Measurements from ENCODE around the gene FBH1. TPM values are rescaled to one million over a fixed set of nuclear protein-coding genes. Genes with fewer than 3 reads are reported as not detected.

The FBH1 gene
- total and polyA plus RNA-seq, 10 of the 15 experiments (the other 5 are each of a cell fraction or from before 2014, with no cell fraction given) = 6.1 to 67.6 (median 47.2) TPM

GRCh38 chr10:5958077-5958476, 68.0 kb downstream of the FBH1 start:
- Histone ChIP-seq H3K79me2 (ENCODE audit: control insufficient read depth, insufficient read depth, low read length) (no peaks in the 10 kb centered on the region), H3K4me1 (ENCODE audit: control insufficient read depth, insufficient read depth, low read length) (no peaks in the 10 kb centered on the region), H2AFZ (ENCODE audit: control insufficient read depth, low read depth, low read length) (no peak overlapping the region), H3K36me3 (ENCODE audit: control insufficient read depth in 2 of 2, insufficient read depth in 2 of 2, low read length in 1 of 2) (peaks cover 8 to 16% of the 10 kb centered on the region in 2 experiments), H3K4me3 (no peak overlapping the region), H3K9me3 (replicated peaks; ENCODE audit: control insufficient read depth, insufficient read depth, low read length) (no peaks in the 10 kb centered on the region), H3K9ac (ENCODE audit: control insufficient read depth, insufficient read depth, low read length) (no peak overlapping the region), H4K20me1 (ENCODE audit: control insufficient read depth, insufficient read depth) (no peaks in the 10 kb centered on the region), H3K27ac (ENCODE audit: control insufficient read depth, insufficient read depth) (no peak overlapping the region), H3K27me3 (replicated peaks in 1 of 2; ENCODE audit: control insufficient read depth in 2 of 2, insufficient read depth in 2 of 2, low read length in 1 of 2) (no peaks in the 10 kb centered on the region), H3K4me2 (ENCODE audit: control insufficient read depth, insufficient read depth) (no peak overlapping the region)
- in situ Hi-C loops (cut with MboI) = no loop called here
- ATAC-seq (no peak), DNase-seq (ENCODE audit: low read depth, low spot score) (no peak), FAIRE-seq (no peak)
- TF ChIP-seq KLF5 (IDR thresholded peaks at IDR 0.05; ENCODE audit: partially characterized antibody) (no peak), TCF7 (IDR thresholded peaks at IDR 0.05; ENCODE audit: borderline replicate concordance) (no peak), NRF1 (conservative IDR thresholded peaks at IDR 0.05; ENCODE audit: low read depth, low read length) (no peak), ATF2 (IDR thresholded peaks at IDR 0.05; ENCODE audit: low read length) (no peak), CEBPZ (IDR thresholded peaks at IDR 0.05; ENCODE audit: low read depth, low read length) (no peak), ATF7 (IDR thresholded peaks at IDR 0.05; ENCODE audit: low read depth) (no peak), BMI1 (IDR thresholded peaks at IDR 0.05; ENCODE audit: borderline replicate concordance) (no peak), SPI1 (IDR thresholded peaks at IDR 0.05; ENCODE audit: borderline replicate concordance, insufficient read depth, low read depth, low read length) (no peak), NR2F1 (conservative IDR thresholded peaks at IDR 0.05) (no peak), YY1 (IDR thresholded peaks at IDR 0.05; ENCODE audit: low read depth, low read length) (no peak), SMAD1 (IDR thresholded peaks at IDR 0.05; ENCODE audit: low read depth, partially characterized antibody) (no peak), NFIC (IDR thresholded peaks at IDR 0.05; ENCODE audit: low read depth, low read length) (no peak), E4F1 (IDR thresholded peaks at IDR 0.05; ENCODE audit: borderline replicate concordance, partially characterized antibody) (no peak)
- no TSS peak for BruUV-seq (replicated peaks)
- CTCF ChIA-PET = interaction anchor here (1.5 kb wide), 1 partner anchor 9 kb away, joined by 3 read pairs; no protein-coding TSS in a partner anchor
- WGBS (ENCODE audit: insufficient coverage, insufficient replicate concordance, low lambda C conversion rate, missing lambda C conversion rate) = 100% methylated on average over 2 of the region's 2 CpGs
- intact Hi-C loops (cut with micrococcal nuclease; ENCODE audit: unreplicated experiment) = no loop called here
- POLR2A ChIA-PET = no interaction called here
- SMC1A ChIA-PET (ENCODE audit: uncharacterized antibody, unreplicated experiment) = interaction anchor here (0.6 to 1.1 kb wide), 2 partner anchors 16 to 56 kb away, joined by 3 to 4 read pairs; no protein-coding TSS in a partner anchor
- RAD21 ChIA-PET (ENCODE audit: unreplicated experiment) = no interaction called here

Data from GM12878 (cell line).